WTC11 (cell line): ENCODE data around the gene STXBP6.

Experiments used
- AFF4 ChIP-seq: sonication (generic); formaldehyde crosslinking; IDR thresholded peaks from 2 replicates; pipeline ENCODE4 v1.8.1; 2023; ENCODE audit warnings: mild to moderate bottlenecking, missing genetic modification reagents, borderline replicate concordance
- ARID4B ChIP-seq: sonication (generic); formaldehyde crosslinking; IDR thresholded peaks from 2 replicates; pipeline ENCODE4 v1.8.0; 2023; ENCODE audit warnings: missing genetic modification reagents, mild to moderate bottlenecking, borderline replicate concordance
- CTCF ChIP-seq: fragments of 200-600 bp; IDR thresholded peaks from 2 replicates; pipeline ENCODE4 v1.8.0; 2022; ENCODE audit warnings: antibody characterized with exemption
- E2F4 ChIP-seq: sonication (generic); formaldehyde crosslinking; IDR thresholded peaks from 2 replicates; pipeline ENCODE4 v1.8.1; 2022; ENCODE audit warnings: low read depth, mild to moderate bottlenecking, moderate library complexity, missing genetic modification reagents, borderline replicate concordance
- ESRRA ChIP-seq: sonication (generic); formaldehyde crosslinking; IDR thresholded peaks from 2 replicates; pipeline ENCODE4 v1.8.1; 2022; ENCODE audit warnings: mild to moderate bottlenecking, missing genetic modification reagents, borderline replicate concordance
- KAT7 ChIP-seq: sonication (generic); formaldehyde crosslinking; IDR thresholded peaks from 2 replicates; pipeline ENCODE4 v1.8.1; 2023; ENCODE audit warnings: missing genetic modification reagents, mild to moderate bottlenecking, borderline replicate concordance
- MAX ChIP-seq: sonication (generic); formaldehyde crosslinking; IDR thresholded peaks from 2 replicates; pipeline ENCODE4 v1.8.0; 2022; ENCODE audit warnings: mild to moderate bottlenecking, missing genetic modification reagents
- TCF7 ChIP-seq: sonication (generic); formaldehyde crosslinking; IDR thresholded peaks from 2 replicates; pipeline ENCODE4 v1.8.0; 2022; ENCODE audit warnings: mild to moderate bottlenecking, low read depth, missing genetic modification reagents, moderate library complexity
- TEAD4 ChIP-seq: sonication (generic); formaldehyde crosslinking; IDR thresholded peaks from 2 replicates; pipeline ENCODE4 v1.8.0; 2022; ENCODE audit warnings: mild to moderate bottlenecking, missing genetic modification reagents
- USF1 ChIP-seq: sonication (generic); formaldehyde crosslinking; IDR thresholded peaks from 2 replicates; pipeline ENCODE4 v1.8.0; 2022; ENCODE audit warnings: mild to moderate bottlenecking, missing genetic modification reagents
- USF2 ChIP-seq: sonication (generic); formaldehyde crosslinking; IDR thresholded peaks from 2 replicates; pipeline ENCODE4 v1.8.1; 2023; ENCODE audit warnings: mild to moderate bottlenecking, missing genetic modification reagents, moderate library complexity
- ZMAT4 ChIP-seq: fragments of 250-450 bp; sonication (Bioruptor Pico); IDR thresholded peaks from 2 replicates; pipeline ENCODE4 v1.9.0; 2021; ENCODE audit warnings: mild to moderate bottlenecking
- ZNF512 ChIP-seq: sonication (generic); formaldehyde crosslinking; IDR thresholded peaks from 2 replicates; pipeline ENCODE4 v1.8.1; 2022; ENCODE audit warnings: missing genetic modification reagents, borderline replicate concordance

- TF ChIP-seq CTCF, result no peak
- no peak for TF ChIP-seq ESRRA
- TF ChIP-seq ZNF512, result no peak
- no peak for TF ChIP-seq USF1 (CRISPR knock-in tag)
- TF ChIP-seq KAT7 (CRISPR knock-in tag), result no peak
- no peak for TF ChIP-seq AFF4 (CRISPR knock-in tag)
- no peak for TF ChIP-seq MAX (CRISPR knock-in tag)
- no peak for TF ChIP-seq TEAD4
- no peak for TF ChIP-seq ZMAT4 (CRISPR knock-in tag)
- no peak for TF ChIP-seq E2F4
- TF ChIP-seq TCF7 (CRISPR knock-in tag), result no peak
- no peak for TF ChIP-seq USF2 (CRISPR knock-in tag)
- no peak for TF ChIP-seq ARID4B (CRISPR knock-in tag)
Observed at GRCh38 chr14:24964591-24964990, 85.4 kb downstream of the STXBP6 start.
